DMS53 treated with DMSO at 0.1 percent for 48 hours (cell line): ENCODE data around the gene PDIA2.
"Not testable (repeated sequence)": the region's sequence is repeated elsewhere in the genome, so short reads cannot be mapped to it uniquely, and the experiment has no call there.

ENCODE experiments used
- DNase-seq: peaks from one replicate; lab custom pipeline; 2025; ENCODE audit not compliant: unreplicated experiment; lab: John Stamatoyannopoulos, UW

The PDIA2 gene

DNA sequence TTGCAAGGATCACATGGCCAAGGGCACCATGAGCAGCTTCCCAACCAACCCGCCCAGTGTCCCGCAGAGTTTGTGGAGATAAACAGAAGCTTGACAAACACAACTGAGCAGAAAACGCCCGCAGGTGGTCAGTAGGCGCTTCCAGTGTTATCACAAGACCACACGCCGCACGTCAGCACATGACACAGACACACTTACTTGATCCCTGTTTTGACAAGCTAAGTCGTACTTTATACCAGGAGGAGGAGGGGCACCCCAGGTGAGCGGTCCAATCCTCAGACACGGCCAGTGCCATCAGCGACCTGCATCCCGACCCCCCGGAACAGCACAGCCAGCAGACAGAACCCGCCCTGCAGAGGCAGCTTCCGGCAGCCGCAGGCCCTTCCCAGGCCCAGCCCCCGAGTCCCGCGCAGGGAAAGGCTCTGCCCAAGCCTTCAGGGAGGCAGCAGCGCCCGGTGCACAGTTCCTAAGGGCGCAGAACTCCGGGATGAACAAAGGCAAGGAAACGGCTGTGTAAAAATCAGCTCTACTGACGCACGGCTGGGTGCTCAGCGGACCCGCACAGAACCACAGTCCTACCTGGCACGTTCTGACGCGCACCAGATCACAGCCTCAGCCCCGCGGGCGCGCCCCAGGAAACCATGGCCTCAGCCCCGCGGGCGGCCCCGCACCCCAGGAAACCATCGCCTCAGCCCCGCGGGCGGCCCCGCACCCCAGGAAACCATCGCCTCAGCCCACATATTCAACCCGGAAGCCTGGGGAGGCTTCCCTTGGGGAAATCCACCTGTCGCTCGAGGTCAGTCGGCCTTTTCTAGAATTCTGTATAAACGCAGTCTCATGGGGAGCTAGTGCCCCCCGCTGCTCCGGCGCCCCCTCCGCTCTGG lies 41.7 kb downstream of the PDIA2 start:
- no peak for DNase-seq

DNA sequence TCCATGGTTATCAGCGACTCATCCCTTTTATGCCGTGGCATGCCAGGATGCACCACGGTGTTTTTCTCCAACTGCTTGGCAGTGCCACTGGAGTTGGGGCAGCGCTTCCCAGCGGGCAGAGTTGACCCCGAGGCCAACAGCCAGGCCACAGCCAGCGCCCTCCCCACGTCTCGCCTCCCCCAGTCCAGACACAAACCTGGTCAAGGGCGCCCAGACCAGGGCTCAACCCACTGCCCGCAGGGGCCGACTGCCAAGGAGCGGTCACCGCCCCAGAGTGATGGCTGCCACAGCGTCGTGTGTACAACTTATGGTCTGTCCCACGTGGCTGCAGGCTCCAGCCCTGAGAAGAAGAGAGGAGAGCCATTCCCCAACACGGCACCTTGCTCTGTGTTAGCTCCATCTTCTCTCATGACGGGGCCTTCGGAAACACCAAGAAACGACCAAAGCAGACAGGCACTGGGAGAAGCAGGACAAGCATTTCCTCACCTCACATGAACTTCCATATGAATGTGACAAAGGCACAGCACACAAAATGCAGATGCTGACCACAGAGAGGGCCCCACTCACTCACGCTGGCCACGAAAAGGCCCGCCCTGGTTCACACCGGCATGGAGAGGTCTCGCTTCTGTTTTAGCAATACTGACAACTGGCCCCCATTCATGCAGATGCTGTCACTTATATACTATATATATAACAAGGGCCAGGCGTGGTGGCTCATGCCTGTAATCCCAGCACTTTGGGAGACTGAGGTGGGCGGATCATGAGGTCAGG lies 42.6 kb downstream of the PDIA2 start:
- DNase-seq, result no peak

DNA sequence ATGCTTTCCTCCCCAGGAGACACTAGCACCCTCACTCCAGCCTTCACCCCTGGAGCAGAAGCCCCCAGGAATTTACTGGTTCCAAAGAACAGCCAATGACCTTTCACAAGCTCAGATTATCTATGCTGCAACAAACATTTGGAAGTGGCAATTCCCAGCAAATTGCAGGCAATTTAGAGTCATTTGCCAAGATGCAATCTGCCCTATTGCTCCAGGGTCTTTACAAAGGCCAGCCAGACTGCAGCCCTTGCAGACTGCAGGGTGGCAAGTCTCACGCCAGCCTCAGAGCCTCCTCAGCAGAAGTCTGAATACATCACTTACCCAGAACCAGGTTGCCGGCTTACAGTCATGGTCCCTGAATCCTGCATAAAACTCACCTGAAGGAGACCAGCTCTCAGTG lies 47.8 kb downstream of the PDIA2 start:
- no peak for DNase-seq

DNA sequence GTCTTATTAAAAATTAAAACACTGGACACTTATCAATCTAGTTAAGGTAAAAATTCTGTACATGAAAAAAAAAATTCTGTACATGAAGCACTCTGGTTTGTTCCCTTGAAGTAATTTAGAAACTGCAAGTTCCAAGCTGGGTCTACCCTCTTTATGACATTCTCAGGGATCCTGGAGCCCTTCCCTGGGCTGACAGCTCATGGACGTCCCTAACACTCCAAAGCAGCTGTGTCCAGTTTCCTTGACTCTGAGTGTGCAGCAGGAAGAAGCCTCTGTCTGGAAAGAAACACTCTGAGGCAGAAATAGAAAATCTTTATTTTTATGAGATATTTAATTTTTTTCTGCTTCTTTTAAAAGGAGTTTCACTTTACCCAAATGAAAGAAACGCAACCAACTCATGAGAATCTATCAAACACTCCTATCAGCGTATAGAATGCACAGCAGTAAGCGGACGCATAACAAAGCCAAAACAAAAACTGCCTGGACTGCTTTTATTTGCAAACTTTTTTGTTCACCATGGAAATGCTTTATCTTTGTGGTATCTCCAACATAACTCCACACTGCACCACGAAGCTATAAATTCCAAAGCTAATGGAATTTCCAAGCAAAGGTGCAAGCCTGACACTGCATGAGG lies 48.3 kb downstream of the PDIA2 start:
- not testable (repeated sequence) for DNase-seq

DNA sequence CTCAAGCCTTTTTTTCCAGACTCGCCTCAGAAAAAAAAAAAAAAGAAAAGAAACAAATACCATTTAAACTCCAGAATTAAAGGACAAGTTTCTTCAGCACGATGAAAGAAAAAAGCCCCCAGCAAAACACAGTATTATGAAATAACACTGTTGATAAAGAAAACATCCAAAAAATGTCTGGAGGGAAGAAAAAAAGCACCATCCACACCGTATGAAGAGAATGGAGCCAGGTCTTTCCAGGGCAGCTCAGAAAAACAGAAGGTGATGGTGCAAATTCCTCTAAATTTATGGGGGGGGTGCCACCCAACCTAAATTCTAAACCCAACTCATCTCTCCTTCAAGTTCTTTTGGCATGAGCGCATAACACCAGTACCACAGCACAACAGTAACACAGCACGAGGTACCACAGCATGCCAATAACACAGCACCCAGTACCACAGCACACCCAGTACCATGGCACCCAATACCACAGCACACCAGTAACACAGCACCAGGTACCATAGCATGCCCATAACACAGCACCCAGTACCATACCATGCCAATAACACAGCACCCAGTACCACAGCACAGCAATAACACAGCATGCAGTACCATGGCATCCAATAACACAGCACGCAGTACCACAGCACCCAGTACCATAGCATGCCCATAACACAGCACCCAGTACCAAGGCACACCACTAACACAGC lies 50.6 kb downstream of the PDIA2 start:
- no peak for DNase-seq

DNA sequence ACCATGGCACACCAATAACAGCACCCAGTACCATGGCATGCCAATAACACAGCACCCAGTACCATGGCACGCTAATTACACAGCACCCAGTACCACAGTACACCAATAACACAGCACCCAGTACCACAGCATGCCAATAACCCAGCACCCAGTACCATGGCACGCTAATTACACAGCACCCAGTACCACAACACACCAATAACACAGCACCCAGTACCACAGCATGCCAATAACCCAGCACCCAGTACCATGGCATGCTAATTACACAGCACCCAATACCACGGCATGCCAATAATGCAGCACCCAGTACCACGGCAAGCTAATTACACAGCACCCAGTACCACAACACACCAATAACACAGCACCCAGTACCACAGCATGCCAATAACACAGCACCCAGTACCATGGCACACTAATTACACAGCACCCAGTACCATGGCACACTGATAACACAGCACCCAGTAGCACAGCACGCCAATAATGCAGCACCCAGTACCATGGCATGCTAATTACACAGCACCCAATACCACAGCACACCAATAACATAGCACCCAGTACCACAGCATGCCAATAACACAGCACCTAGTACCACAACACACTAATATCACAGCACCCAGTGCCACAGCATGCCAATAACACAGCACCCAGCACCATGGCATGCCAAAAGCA lies 51.3 kb downstream of the PDIA2 start:
- not testable (repeated sequence) for DNase-seq

DNA sequence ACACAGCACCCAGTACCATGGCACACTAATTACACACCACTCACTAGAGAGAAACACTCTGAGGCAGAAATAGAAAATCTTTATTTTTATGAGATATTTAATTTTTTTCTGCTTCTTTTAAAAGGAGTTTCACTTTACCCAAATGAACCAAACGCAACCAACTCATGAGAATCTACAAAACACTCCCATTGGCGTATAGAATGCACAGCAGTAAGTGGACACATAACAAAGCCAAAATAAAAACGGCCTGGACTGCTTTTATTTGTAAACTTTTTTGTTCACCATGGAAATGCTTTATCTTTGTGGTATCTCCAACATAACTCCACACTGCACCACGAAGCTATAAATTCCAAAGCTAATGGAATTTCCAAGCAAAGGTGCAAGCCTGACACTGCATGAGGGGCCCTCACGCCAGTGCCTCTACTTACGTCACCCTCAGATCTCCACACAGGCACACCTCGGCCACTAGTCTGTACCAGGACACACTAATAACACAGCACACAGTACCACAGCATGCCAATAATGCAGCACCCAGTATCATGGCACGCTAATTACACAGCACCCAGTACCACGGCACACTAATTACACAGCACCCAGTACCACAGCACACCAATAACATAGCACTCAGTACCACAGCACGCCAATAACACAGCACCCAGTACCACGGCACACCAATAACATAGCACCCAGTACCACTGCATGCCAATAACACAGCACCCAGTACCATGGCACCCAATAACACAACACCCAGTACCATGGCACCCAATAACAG lies 52.1 kb downstream of the PDIA2 start:
- not testable (repeated sequence) for DNase-seq

DNA sequence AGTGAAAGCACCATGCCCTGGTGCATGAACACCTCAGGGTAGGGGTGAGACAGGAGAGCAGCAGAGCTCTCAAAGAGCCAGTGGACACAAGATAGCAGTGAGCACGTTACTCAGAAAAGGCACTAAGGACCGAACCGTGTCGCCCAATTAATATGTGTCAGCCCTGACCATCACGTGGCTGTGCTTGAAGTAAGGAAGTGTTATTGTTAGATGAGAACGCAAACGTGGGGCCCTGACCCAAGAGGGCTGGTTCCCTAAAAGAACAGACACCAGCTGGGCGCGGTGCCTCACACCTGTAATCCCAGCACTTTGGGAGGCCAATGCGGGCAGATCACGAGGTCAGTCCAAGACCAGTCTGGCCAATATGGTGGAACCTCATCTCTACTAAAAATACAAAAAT lies 53.3 kb downstream of the PDIA2 start:
- DNase-seq, result no peak
